NCI-H1092 (cell line): ENCODE measurements around the gene CDKAL1.

Experiments
- DNase-seq: peaks from one replicate; lab custom pipeline; 2025; lab: John Stamatoyannopoulos, UW

CDKAL1 gene

GRCh38 chr6:21141616-21142303, 607.5 kb downstream of the CDKAL1 start:
- no peak for DNase-seq

- DNase-seq: no peak
Observed at GRCh38 chr6:21142741-21143140, 608.5 kb downstream of the CDKAL1 start.

- DNase-seq: no peak
Observed at GRCh38 chr6:21143645-21144044, 609.4 kb downstream of the CDKAL1 start.

GRCh38 chr6:21144928-21145327, 610.7 kb downstream of the CDKAL1 start:
- no peak for DNase-seq

GRCh38 chr6:21147995-21148394, 613.7 kb downstream of the CDKAL1 start:
- no peak for DNase-seq

- no peak for DNase-seq
Observed at GRCh38 chr6:21149470-21149869, 615.2 kb downstream of the CDKAL1 start.

GRCh38 chr6:21150667-21151066, 616.4 kb downstream of the CDKAL1 start:
- no peak for DNase-seq

GRCh38 chr6:21151119-21151518, 616.9 kb downstream of the CDKAL1 start:
- no peak for DNase-seq

- no peak for DNase-seq
Observed at GRCh38 chr6:21151530-21151929, 617.3 kb downstream of the CDKAL1 start.

GRCh38 chr6:21157186-21157929, 623.1 kb downstream of the CDKAL1 start:
- DNase-seq: no peak

- no peak for DNase-seq
Observed at GRCh38 chr6:21158149-21158548, 623.9 kb downstream of the CDKAL1 start.

GRCh38 chr6:21158873-21159272, 624.6 kb downstream of the CDKAL1 start:
- DNase-seq: no peak

- no peak for DNase-seq
Observed at GRCh38 chr6:21159465-21159864, 625.2 kb downstream of the CDKAL1 start.

GRCh38 chr6:21161707-21162106, 627.5 kb downstream of the CDKAL1 start:
- no peak for DNase-seq

GRCh38 chr6:21163110-21163837, 629.0 kb downstream of the CDKAL1 start:
- no peak for DNase-seq

GRCh38 chr6:21163838-21164180, 629.6 kb downstream of the CDKAL1 start:
- DNase-seq: no peak

- DNase-seq: no peak
Observed at GRCh38 chr6:21164768-21165326, 630.6 kb downstream of the CDKAL1 start.

GRCh38 chr6:21166754-21167153, 632.5 kb downstream of the CDKAL1 start:
- DNase-seq: no peak

GRCh38 chr6:21167790-21168189, 633.5 kb downstream of the CDKAL1 start:
- no peak for DNase-seq

GRCh38 chr6:21171801-21172200, 637.5 kb downstream of the CDKAL1 start:
- DNase-seq: no peak

- DNase-seq: no peak
Observed at GRCh38 chr6:21173031-21173430, 638.8 kb downstream of the CDKAL1 start.

- no peak for DNase-seq
Observed at GRCh38 chr6:21173678-21174077, 639.4 kb downstream of the CDKAL1 start.

GRCh38 chr6:21176197-21176596, 641.9 kb downstream of the CDKAL1 start:
- no peak for DNase-seq
